ENCODE data around the gene KLF6.

KLF6 gene

GRCh38 chr10:3729397-3729976 lies 55.5 kb downstream of the KLF6 start:
- TF ChIP-seq CTCF (IDR thresholded peaks at IDR 0.05; ENCODE audit: insufficient read depth, low read depth, low read length, missing control alignments), result no peak
- no peak for DNase-seq (ENCODE audit: low read depth)
- H3K4me3 ChIP-seq (ENCODE audit: low read depth, low read length), result no peak overlapping the region

GRCh38 chr10:3728563-3728962 lies 56.4 kb downstream of the KLF6 start:
- no peak for TF ChIP-seq CTCF (IDR thresholded peaks at IDR 0.05; ENCODE audit: insufficient read depth, low read depth, low read length, missing control alignments)
- H3K4me3 ChIP-seq (ENCODE audit: low read depth, low read length), result no peak overlapping the region
- DNase-seq (ENCODE audit: low read depth), result no peak

GRCh38 chr10:3727268-3727667 lies 57.7 kb downstream of the KLF6 start:
- no peak for DNase-seq (ENCODE audit: low read depth)
- no peak for TF ChIP-seq CTCF (IDR thresholded peaks at IDR 0.05; ENCODE audit: insufficient read depth, low read depth, low read length, missing control alignments)
- no peak overlapping the region for H3K4me3 ChIP-seq (ENCODE audit: low read depth, low read length)

Data from GM12865 (cell line).